ENCODE results near the gene TCF25.
"Not testable (repeated sequence)": the region's sequence is repeated elsewhere in the genome, so short reads cannot be mapped to it uniquely, and the experiment has no call there.

TCF25 gene, protein sequence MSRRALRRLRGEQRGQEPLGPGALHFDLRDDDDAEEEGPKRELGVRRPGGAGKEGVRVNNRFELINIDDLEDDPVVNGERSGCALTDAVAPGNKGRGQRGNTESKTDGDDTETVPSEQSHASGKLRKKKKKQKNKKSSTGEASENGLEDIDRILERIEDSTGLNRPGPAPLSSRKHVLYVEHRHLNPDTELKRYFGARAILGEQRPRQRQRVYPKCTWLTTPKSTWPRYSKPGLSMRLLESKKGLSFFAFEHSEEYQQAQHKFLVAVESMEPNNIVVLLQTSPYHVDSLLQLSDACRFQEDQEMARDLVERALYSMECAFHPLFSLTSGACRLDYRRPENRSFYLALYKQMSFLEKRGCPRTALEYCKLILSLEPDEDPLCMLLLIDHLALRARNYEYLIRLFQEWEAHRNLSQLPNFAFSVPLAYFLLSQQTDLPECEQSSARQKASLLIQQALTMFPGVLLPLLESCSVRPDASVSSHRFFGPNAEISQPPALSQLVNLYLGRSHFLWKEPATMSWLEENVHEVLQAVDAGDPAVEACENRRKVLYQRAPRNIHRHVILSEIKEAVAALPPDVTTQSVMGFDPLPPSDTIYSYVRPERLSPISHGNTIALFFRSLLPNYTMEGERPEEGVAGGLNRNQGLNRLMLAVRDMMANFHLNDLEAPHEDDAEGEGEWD

DNA sequence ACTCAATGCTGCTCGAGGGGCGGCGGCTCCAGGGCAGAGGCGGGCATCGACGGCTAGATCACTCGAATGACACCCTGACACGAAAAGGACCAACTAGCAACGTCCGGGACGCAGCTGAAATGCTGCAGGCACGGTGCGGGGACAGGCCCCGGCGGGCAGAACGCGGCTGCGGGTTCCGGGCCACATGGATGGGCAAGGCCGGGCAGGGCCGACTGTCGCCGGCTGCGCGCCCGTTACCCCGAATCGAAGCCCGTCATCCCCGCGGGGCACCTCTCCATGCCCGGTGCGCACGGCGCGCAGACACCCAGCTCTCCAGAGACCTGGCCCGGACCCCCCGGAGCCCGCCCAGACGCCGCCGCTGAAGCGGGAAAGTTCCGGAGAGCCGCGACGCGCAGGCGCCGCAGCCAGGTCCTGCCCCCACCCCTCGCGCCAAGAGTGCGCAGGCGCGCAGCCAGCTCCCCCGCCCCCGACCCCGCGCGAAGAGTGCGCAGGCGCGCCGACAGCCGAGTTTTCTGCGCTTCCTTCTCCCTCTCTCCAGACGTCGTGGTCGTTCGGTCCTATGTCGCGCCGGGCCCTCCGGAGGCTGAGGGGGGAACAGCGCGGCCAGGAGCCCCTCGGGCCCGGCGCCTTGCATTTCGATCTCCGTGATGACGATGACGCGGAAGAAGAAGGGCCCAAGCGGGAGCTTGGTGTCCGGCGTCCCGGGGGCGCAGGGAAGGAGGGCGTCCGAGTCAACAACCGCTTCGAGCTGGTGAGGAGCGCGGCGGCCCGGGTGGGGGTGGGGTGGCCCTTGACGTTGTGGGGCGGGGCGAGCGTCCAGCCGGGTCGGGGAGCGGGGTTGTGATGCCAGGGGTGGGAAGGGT lies at the start of gene TCF25:
TCF25 (plus strand) TSS at position 484 of the 863 bp plus-strand sequence; CDS start at position 560, 76 bp downstream.
- peak; percentile 86 for DNase-seq

- not testable (repeated sequence) for DNase-seq
These were observed 49.6 kb upstream of the TCF25 start for GRCh38 chr16:89823824-89824148.

GRCh38 chr16:89826531-89827382 lies 46.6 kb upstream of the TCF25 start:
- no peak for DNase-seq

GRCh38 chr16:89827383-89828198 lies 45.8 kb upstream of the TCF25 start:
- DNase-seq, result no peak

GRCh38 chr16:89828199-89828869 lies 45.1 kb upstream of the TCF25 start, which contains the start of gene SPIRE2:
Gene SPIRE2 (plus strand): TSS chr16:89828475. CDS start chr16:89828551, 76 bp downstream.
- peak; percentile 77 for DNase-seq

DNA sequence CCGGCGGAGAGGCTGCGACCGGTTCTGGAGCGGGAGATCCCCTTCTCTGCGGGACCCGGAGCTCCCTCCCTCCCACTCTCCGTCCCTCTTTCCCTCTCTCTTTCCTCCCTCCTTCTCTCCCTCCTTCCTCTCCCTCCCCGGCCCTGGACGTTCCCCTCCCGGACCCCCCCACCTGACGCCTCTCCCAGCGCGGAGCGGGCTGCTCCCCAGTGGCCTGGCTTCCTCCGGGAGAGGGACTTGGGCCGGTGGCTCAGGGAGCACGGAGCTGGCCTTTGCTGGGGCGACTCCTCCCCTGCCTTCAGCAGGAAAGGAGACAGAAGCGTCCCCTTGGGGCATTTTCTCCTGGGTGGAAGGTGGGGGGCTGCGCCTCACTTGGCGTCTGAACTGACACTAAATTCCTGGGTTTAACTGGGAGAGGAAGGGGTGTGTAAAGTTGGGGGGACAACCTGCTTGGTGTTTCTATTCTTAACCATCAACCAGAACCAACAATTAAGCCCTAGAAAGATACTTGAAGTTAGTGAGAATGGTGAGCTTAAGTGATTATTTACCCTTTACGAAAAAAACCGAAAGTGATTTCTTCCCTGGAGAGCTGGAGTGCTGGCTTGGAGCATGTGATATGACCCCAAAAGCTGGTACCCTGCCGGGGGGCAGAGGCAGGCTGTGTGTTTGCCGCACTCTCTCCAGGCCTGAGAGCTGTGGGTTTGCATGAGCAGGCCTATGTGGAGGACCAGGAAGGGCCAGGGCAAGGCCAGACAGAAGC lies 44.3 kb upstream of the TCF25 start:
- DNase-seq, result no peak

GRCh38 chr16:89829630-89830437 lies 43.6 kb upstream of the TCF25 start:
- no peak for DNase-seq

DNA sequence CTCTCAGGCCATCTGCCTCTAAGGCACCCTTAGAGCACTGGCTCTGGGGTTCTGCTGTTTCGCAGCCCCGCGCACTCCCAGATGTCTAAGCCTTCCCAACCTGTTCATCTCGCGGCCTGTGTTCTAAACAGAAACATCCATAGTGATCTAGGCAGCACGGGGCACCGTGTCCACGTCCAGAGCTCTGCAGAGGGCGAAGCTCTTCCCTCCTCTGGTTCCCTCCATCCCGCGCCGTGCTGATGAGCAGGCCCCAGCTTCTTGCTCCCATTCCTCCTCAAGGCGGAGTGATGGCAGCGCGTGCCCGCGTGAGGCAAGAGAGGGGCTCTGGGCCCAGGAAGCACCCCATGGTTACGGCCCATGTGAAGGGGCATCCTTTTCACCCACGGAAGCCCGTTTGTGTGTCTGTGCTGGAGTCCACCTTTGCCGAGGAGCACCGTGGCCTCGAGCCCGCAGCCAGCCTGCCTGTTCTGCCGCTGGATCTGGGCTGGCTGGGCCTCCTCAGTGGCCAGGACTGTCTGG lies 41.5 kb upstream of the TCF25 start:
- no peak for DNase-seq

- not testable (repeated sequence) for DNase-seq
These were observed 39.6 kb upstream of the TCF25 start for GRCh38 chr16:89833664-89834363.

DNA sequence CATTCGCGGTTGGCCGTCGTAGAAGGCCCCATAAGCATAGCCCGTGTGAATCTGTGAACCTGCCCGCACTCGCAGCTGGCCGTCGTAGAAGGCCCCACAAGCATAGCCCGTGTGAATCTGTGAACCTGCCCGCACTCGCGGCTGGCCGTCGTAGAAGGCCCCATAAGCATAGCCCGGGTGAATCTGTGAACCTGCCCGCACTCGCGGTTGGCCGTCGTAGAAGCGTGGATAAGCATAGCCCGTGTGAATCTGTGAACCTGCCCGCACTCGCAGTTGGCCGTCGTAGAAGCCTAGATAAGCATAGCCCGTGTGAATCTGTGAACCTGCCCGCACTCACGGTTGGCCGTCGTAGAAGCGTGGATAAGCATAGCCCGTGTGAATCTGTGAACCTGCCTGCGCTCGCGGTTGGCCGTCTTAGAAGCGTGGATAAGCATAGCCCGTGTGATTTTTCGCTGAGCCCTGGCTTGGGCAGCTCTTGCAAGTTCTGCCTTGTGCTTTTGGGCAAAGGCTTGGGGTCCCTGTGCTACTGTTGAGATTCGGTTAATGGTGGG lies 38.5 kb upstream of the TCF25 start:
- not testable (repeated sequence) for DNase-seq

GRCh38 chr16:89836484-89836883 lies 36.9 kb upstream of the TCF25 start:
- DNase-seq, result not testable (repeated sequence)

GRCh38 chr16:89837014-89837546 lies 36.3 kb upstream of the TCF25 start:
- DNase-seq, result no peak

DNA sequence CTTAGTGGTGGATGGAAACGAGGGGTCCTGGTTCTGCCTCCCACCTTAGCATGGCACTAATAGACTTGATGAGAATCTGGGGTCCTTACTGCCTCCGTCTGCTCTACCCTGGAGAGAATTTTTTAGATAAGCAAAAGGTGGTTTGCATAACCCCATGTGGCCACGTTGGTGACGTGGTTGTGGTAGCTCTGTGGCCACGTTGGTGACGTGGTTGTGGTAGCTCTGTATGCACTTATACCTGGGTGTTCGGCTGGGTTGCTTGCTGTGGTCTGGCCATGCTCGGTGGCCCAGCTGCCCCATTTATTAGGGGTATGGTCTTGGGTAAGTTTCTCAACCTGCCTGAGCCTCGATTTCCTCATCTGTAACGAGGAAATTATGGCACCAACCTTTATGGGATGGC lies 32.1 kb upstream of the TCF25 start:
- DNase-seq, result peak; percentile 60

DNA sequence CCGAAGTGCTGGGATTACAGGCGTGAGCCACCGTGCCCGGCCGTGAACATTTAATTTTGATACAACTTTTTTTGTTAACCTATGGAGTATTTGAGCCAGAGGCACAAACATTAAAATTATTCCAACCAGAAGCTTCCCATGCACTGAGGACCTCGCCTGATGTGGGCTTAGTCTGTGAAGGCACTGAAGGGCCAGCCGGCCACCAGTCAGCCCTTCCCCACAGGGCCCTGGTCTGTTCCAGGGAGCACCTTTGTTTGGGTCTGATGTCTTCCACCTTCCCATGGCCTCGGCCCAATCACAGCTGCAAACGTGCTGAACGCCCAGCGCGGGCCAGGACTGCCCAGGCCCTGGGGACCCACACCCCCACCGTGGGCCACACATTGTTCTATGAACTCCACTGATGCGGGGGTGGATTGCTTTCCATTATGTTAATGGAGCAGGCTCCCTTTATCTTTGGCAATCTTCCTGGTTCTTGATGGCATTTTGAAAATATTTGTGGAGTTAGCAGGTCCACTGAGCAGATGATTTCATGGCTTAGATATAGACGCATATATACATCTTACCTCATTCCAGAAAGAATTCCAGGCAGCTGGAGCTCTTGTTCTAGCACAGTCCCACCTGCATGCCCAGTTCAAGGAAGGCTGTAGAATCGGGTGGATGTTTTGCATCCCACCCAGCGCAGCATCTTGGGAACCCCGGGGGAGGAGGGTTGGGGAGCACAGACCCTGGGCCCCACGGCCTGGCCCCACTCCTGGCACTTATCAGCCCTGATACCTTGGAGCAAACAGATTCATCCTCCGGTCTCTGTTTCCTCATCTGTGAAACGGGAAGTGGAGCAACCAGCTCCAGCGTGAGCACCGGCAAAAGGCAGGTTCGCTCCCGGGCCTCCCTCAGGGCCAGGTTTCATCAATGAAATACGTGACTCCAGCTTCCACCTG lies 30.7 kb upstream of the TCF25 start:
- DNase-seq, result no peak

GRCh38 chr16:89843409-89844350 lies 29.7 kb upstream of the TCF25 start:
- DNase-seq, result no peak

Data from CD4-positive, alpha-beta T cell treated with Interleukin-21 for 1 hour (primary cell).